Naive thymus-derived CD8-positive, alpha-beta T cell (primary cell): ENCODE data around the gene SNX21. TPM values are rescaled to one million over a fixed set of nuclear protein-coding genes. Genes with fewer than 3 reads are reported as not detected.

ENCODE experiments used
- ATAC-seq, 2 donors: fragments of 150-1000 bp; cut with Tn5 transposase in 1 of 2; sonication (Bioruptor Pico), chemical (Tn5 transposase) in 1 of 2; 1 replicate in 1 of 2; 2 replicates in 1 of 2; pipeline ENCODE4 v1.10.0; 2021; ENCODE audit warnings: mild to moderate bottlenecking in 2 of 2, moderate library complexity in 2 of 2
- POLR2A ChIA-PET: fragments of 350-600 bp; sonication (Branson Sonifier 250); formaldehyde crosslinking; loops from one replicate; lab custom pipeline; 2021; ENCODE audit warnings: antibody characterized with exemption; lab: Charles Lee
- DNase-seq, 10 donors: peaks; one replicate each; pipeline versions ENCODE4 v3.0.0 to v3.0.0-alpha.2; 2020 to 2022
- H3K27ac Mint-ChIP-seq, 10 donors: one replicate each; pipeline ENCODE4 v1.8.0; 2020 to 2022; ENCODE audit warnings: mild to moderate bottlenecking in 10 of 10, mixed read lengths in 10 of 10, moderate library complexity in 4 of 10, inconsistent platforms in 1 of 10
- H3K27me3 Mint-ChIP-seq, 5 donors: one replicate each; pipeline ENCODE4 v1.8.0; 2021 to 2022; ENCODE audit warnings: mixed read lengths in 5 of 5
- H3K36me3 Mint-ChIP-seq, 3 donors: one replicate each; pipeline ENCODE4 v1.8.0; 2020 to 2022; ENCODE audit warnings: mixed read lengths in 3 of 3, mild to moderate bottlenecking in 2 of 3, inconsistent platforms in 1 of 3
- H3K4me1 Mint-ChIP-seq, 4 donors: one replicate each; pipeline ENCODE4 v1.8.0; 2021 to 2022; ENCODE audit warnings: mixed read lengths in 4 of 4
- H3K4me3 Mint-ChIP-seq, 10 donors: one replicate each; pipeline ENCODE4 v1.8.0; 2020 to 2022; ENCODE audit warnings: mild to moderate bottlenecking in 10 of 10, mixed read lengths in 10 of 10, moderate library complexity in 6 of 10, inconsistent platforms in 1 of 10
- H3K9me3 Mint-ChIP-seq, 9 donors: one replicate each; pipeline ENCODE4 v1.8.0; 2020 to 2022; ENCODE audit warnings: mixed read lengths in 9 of 9, mild to moderate bottlenecking in 3 of 9, inconsistent platforms in 1 of 9, moderate library complexity in 1 of 9
- polyA plus RNA-seq, 3 donors: library from polyadenylated mRNA; unstranded; fragments of 300-500 nt; fragmentation: Illumina TruSeq; gene quantifications; one replicate each; pipeline ENCODE4 v1.2.3, GENCODE V29; 2021
- total RNA-seq, 8 experiments: library from RNA in 2 of 8; stranded (reverse) in 2 of 8; gene quantifications; one replicate each; pipeline ENCODE4 v1.2.3 and lab custom pipeline; 2021 to 2026

The SNX21 gene
- total and polyA plus RNA-seq, 5 experiments from 2014 or later = 0.30 to 2.2 (median 1.4) TPM

GRCh38 chr20:45857114-45857881 is 23.7 kb downstream of the SNX21 start, which contains the start of the genes ACOT8 and ZSWIM3:
Gene ACOT8 (minus strand): TSS chr20:45857392. CDS start chr20:45857315, 77 bp downstream.
Gene ZSWIM3 (plus strand): TSS chr20:45857614. CDS start chr20:45857826, 212 bp downstream.
- H3K4me3 Mint-ChIP-seq = peak within 1 kb of the TSS; percentile 94 to 97 (median 96)

GRCh38 chr20:45857882-45858216 is 24.2 kb downstream of the SNX21 start:
- Mint-ChIP-seq H3K9me3 (no peaks in the 10 kb centered on the region), H3K27ac (peak overlapping the region; percentile 96 to 99 (median 98)), H3K4me1 (peaks cover 21 to 62% (median 58%) of the 10 kb centered on the region in 4 donors), H3K27me3 (no peaks in the 10 kb centered on the region), H3K4me3 (peak overlapping the region; percentile 94 to 97 (median 96)), H3K36me3 (peaks cover 0 to 24% (median 4%) of the 10 kb centered on the region in 3 donors)
- peak in 1 of 2 donors; percentile 14 for ATAC-seq
- POLR2A ChIA-PET = interaction anchor here (0.7 to 5.4 kb wide), 8 partner anchors 18 to 113 kb away, joined by 3 to 71 read pairs (median 20); partner anchors contain the start of genes CTSA, NEURL2, PCIF1 and SNX21
- peak in 2 of 10 donors; percentile 7 for DNase-seq

More at GRCh38 chr20:45857114-45857881, 23.7 kb downstream of the SNX21 start, which contains the start of the genes ACOT8 and ZSWIM3:
- Mint-ChIP-seq H3K4me1 (peaks cover 21 to 62% (median 58%) of the 10 kb centered on the region in 4 donors), H3K36me3 (peaks cover 0 to 27% (median 6%) of the 10 kb centered on the region in 3 donors), H3K27me3 (no peaks in the 10 kb centered on the region), H3K9me3 (no peaks in the 10 kb centered on the region), H3K27ac (peak within 1 kb of the TSS; percentile 96 to 99 (median 98))
- ATAC-seq = peak; percentile 97
- peak; percentile 68 to 99 (median 96) for DNase-seq
- POLR2A ChIA-PET = interaction anchor here (0.7 to 5.4 kb wide), 11 partner anchors 17 to 114 kb away, joined by 3 to 71 read pairs (median 7); partner anchors contain the start of genes CTSA, NEURL2, PCIF1 and SNX21

GRCh38 chr20:45859916-45860315 is 26.3 kb downstream of the SNX21 start:
- Mint-ChIP-seq H3K27ac (peak overlapping the region in 1 of 10 donors; percentile 59), H3K9me3 (no peaks in the 10 kb centered on the region), H3K27me3 (no peaks in the 10 kb centered on the region), H3K36me3 (peaks cover 0 to 9% (median 0%) of the 10 kb centered on the region in 3 donors), H3K4me1 (peaks cover 21 to 48% (median 45%) of the 10 kb centered on the region in 4 donors), H3K4me3 (no peak overlapping the region)
- POLR2A ChIA-PET = no interaction called here
- ATAC-seq = no peak
- no peak for DNase-seq

- Mint-ChIP-seq H3K4me1 (peaks cover 21 to 41% (median 40%) of the 10 kb centered on the region in 4 donors), H3K4me3 (peak overlapping the region in 3 of 10 donors; percentile 8 to 45 (median 32)), H3K9me3 (no peaks in the 10 kb centered on the region), H3K36me3 (peaks cover 0 to 9% (median 0%) of the 10 kb centered on the region in 3 donors), H3K27me3 (no peaks in the 10 kb centered on the region), H3K27ac (no peak overlapping the region)
- POLR2A ChIA-PET = interaction anchor here (0.7 to 1.3 kb wide), 2 partner anchors 36 to 75 kb away, joined by 4 to 8 read pairs; partner anchors contain the start of gene PCIF1
- DNase-seq (no peak), ATAC-seq (no peak)
Measured at GRCh38 chr20:45860560-45861220, 27.1 kb downstream of the SNX21 start.

GRCh38 chr20:45861221-45862075 is 27.8 kb downstream of the SNX21 start:
- H3K4me1 Mint-ChIP-seq = peaks cover 19 to 34% (median 33%) of the 10 kb centered on the region in 4 donors
- ATAC-seq (no peak), DNase-seq (no peak)
- peaks cover 0 to 9% (median 0%) of the 10 kb centered on the region in 3 donors for H3K36me3 Mint-ChIP-seq
- H3K27me3 Mint-ChIP-seq = no peaks in the 10 kb centered on the region
- POLR2A ChIA-PET = interaction anchor here (0.6 to 1.3 kb wide), 2 partner anchors 13 to 74 kb away, joined by 4 to 8 read pairs; partner anchors contain the start of gene PCIF1
- no peaks in the 10 kb centered on the region for H3K9me3 Mint-ChIP-seq
- peak overlapping the region in 1 of 10 donors; percentile 65 for H3K27ac Mint-ChIP-seq
- H3K4me3 Mint-ChIP-seq = no peak overlapping the region

- Mint-ChIP-seq H3K9me3 (no peaks in the 10 kb centered on the region), H3K27ac (no peak overlapping the region), H3K4me3 (no peak overlapping the region), H3K27me3 (no peaks in the 10 kb centered on the region), H3K36me3 (peaks cover 0 to 11% (median 0%) of the 10 kb centered on the region in 3 donors), H3K4me1 (peaks cover 10 to 16% (median 15%) of the 10 kb centered on the region in 4 donors)
- POLR2A ChIA-PET = interaction anchor here (0.5 to 0.7 kb wide), 2 partner anchors 43 to 108 kb away, joined by 3 to 6 read pairs; no protein-coding TSS in a partner anchor
- no peak for ATAC-seq
- no peak for DNase-seq
Measured at GRCh38 chr20:45863543-45864470, 30.2 kb downstream of the SNX21 start.

- DNase-seq (no peak), ATAC-seq (no peak)
- peaks cover 0 to 6% (median 0%) of the 10 kb centered on the region in 3 donors for H3K36me3 Mint-ChIP-seq
- H3K27ac Mint-ChIP-seq = no peak overlapping the region
- no peaks in the 10 kb centered on the region for H3K27me3 Mint-ChIP-seq
- H3K4me1 Mint-ChIP-seq = peaks cover 0 to 4% (median 1%) of the 10 kb centered on the region in 4 donors
- H3K9me3 Mint-ChIP-seq = no peaks in the 10 kb centered on the region
- H3K4me3 Mint-ChIP-seq = no peak overlapping the region
- POLR2A ChIA-PET = interaction anchor here (0.6 kb wide), 1 partner anchor 30 kb away, joined by 3 read pairs; no protein-coding TSS in a partner anchor
Measured at GRCh38 chr20:45866454-45866853, 32.9 kb downstream of the SNX21 start.

GRCh38 chr20:45867136-45867818 is 33.7 kb downstream of the SNX21 start:
- Mint-ChIP-seq H3K27me3 (no peaks in the 10 kb centered on the region), H3K27ac (no peak overlapping the region), H3K36me3 (peaks cover 0 to 9% (median 2%) of the 10 kb centered on the region in 3 donors), H3K4me3 (no peak overlapping the region), H3K9me3 (no peaks in the 10 kb centered on the region), H3K4me1 (peaks cover 0 to 3% (median 1%) of the 10 kb centered on the region in 4 donors)
- POLR2A ChIA-PET = interaction anchor here (0.6 to 1.1 kb wide), 2 partner anchors 31 to 67 kb away, joined by 3 to 4 read pairs; partner anchors contain the start of gene PCIF1
- ATAC-seq (no peak), DNase-seq (no peak)

- Mint-ChIP-seq H3K27ac (no peak overlapping the region), H3K4me3 (no peak overlapping the region), H3K9me3 (no peaks in the 10 kb centered on the region), H3K4me1 (peaks cover 0 to 3% (median 1%) of the 10 kb centered on the region in 4 donors), H3K27me3 (no peaks in the 10 kb centered on the region), H3K36me3 (peaks cover 0 to 10% (median 4%) of the 10 kb centered on the region in 3 donors)
- DNase-seq = no peak
- POLR2A ChIA-PET = interaction anchor here (1.1 kb wide), 1 partner anchor 67 kb away, joined by 4 read pairs; the partner anchor contains the start of gene PCIF1
- no peak for ATAC-seq
Measured at GRCh38 chr20:45867819-45868176, 34.2 kb downstream of the SNX21 start.

GRCh38 chr20:45872626-45873025 is 39.0 kb downstream of the SNX21 start:
- DNase-seq (no peak), ATAC-seq (no peak)
- Mint-ChIP-seq H3K27me3 (no peaks in the 10 kb centered on the region), H3K4me3 (no peak overlapping the region), H3K9me3 (no peaks in the 10 kb centered on the region), H3K27ac (no peak overlapping the region), H3K36me3 (peaks cover 0 to 12% (median 4%) of the 10 kb centered on the region in 3 donors), H3K4me1 (peaks cover 0 to 1% (median 0%) of the 10 kb centered on the region in 4 donors)
- POLR2A ChIA-PET = no interaction called here
